SU-DHL-6 (cell line): ENCODE results near the gene LRRC4.

Experiments
- H2AFZ ChIP-seq: fragments of 200-600 bp; sonication (generic); 2 replicates; pipeline ENCODE4 v1.6.1; 2014; ENCODE audit warnings: low read depth, mild to moderate bottlenecking, moderate library complexity, mixed read lengths, antibody characterized with exemption, low read length; ENCODE audit not compliant: severe bottlenecking
- H3F3A ChIP-seq: fragments of 200-600 bp; shearing (Covaris generic); 2 replicates; pipeline ENCODE4 v1.6.0; 2016; ENCODE audit warnings: antibody characterized with exemption, mild to moderate bottlenecking; ENCODE audit not compliant: insufficient read depth
- H3K27ac ChIP-seq: fragments of 200-600 bp; sonication (generic); 2 replicates; pipeline ENCODE4 v1.5.1; 2016; ENCODE audit warnings: low read depth, mild to moderate bottlenecking, low read length, moderate library complexity, mixed read lengths
- H3K27me3 ChIP-seq: fragments of 200-600 bp; sonication (generic), shearing (Covaris generic); 2 replicates; pipeline ENCODE4 v1.6.0; 2014; ENCODE audit warnings: mild to moderate bottlenecking, low read length
- H3K36me3 ChIP-seq: fragments of 200-600 bp; sonication (generic); 2 replicates; pipeline ENCODE4 v1.6.1; 2014; ENCODE audit warnings: mild to moderate bottlenecking, low read length, mixed read lengths
- H3K4me2 ChIP-seq: fragments of 300-600, 200-600 bp; shearing (Covaris generic), sonication (generic); 2 replicates; pipeline ENCODE4 v1.6.0; 2014; ENCODE audit warnings: low read length, low read depth, mild to moderate bottlenecking; ENCODE audit not compliant: poor library complexity, severe bottlenecking
- H3K4me3 ChIP-seq: fragments of 200-600 bp; sonication (generic); 2 replicates; pipeline ENCODE4 v1.5.1; 2014; ENCODE audit warnings: antibody characterized with exemption, low read length, mild to moderate bottlenecking, mixed read lengths; ENCODE audit not compliant: insufficient read depth, poor library complexity, severe bottlenecking
- H3K79me2 ChIP-seq: fragments of 200-600 bp; sonication (generic); 2 replicates; pipeline ENCODE4 v1.6.1; 2014; ENCODE audit warnings: mild to moderate bottlenecking, low read length, moderate library complexity; ENCODE audit not compliant: insufficient read depth
- H3K9ac ChIP-seq: fragments of 200-600 bp; sonication (generic); 2 replicates; pipeline ENCODE4 v1.7.0; 2014; ENCODE audit warnings: mild to moderate bottlenecking, low read length
- H3K9me2 ChIP-seq: fragments of 200-600 bp; sonication (generic); replicated peaks from 2 replicates; pipeline ENCODE4 v1.6.1; 2014; ENCODE audit warnings: low read length; ENCODE audit not compliant: insufficient read depth
- H3K9me3 ChIP-seq: fragments of 200-600 bp; sonication (generic); 2 replicates; pipeline ENCODE4 v1.6.1; 2014; ENCODE audit warnings: low read length, mixed read lengths; ENCODE audit not compliant: insufficient read depth
- H4K20me1 ChIP-seq: fragments of 200-600 bp; sonication (generic); 2 replicates; pipeline ENCODE4 v1.6.1; 2014; ENCODE audit warnings: low read depth, mild to moderate bottlenecking, antibody characterized with exemption, low read length, moderate library complexity, mixed read lengths
- CTCF ChIP-seq: fragments of 200-600 bp; sonication (generic); IDR thresholded peaks from one replicate; pipeline ENCODE4 v1.5.1; 2017; ENCODE audit warnings: antibody characterized with exemption, mild to moderate bottlenecking, low read length, moderate library complexity; ENCODE audit not compliant: insufficient read depth, poor library complexity, severe bottlenecking
- EZH2phosphoT487 ChIP-seq: fragments of 200-600 bp; sonication (generic), shearing (Covaris generic); conservative IDR thresholded peaks from 2 replicates; pipeline ENCODE4 v1.6.1; 2018; ENCODE audit warnings: mild to moderate bottlenecking, antibody characterized with exemption, low read length, moderate library complexity, mixed read lengths

The LRRC4 gene

GRCh38 chr7:128022631-128023532 lies 8.4 kb downstream of the LRRC4 start:
- Histone ChIP-seq H3F3A (no peaks in the 10 kb centered on the region), H3K4me3 (no peak overlapping the region), H3K9ac (no peak overlapping the region), H4K20me1 (no peaks in the 10 kb centered on the region), H2AFZ (no peak overlapping the region), H3K36me3 (no peaks in the 10 kb centered on the region), H3K4me2 (no peak overlapping the region), H3K79me2 (no peaks in the 10 kb centered on the region), H3K9me3 (no peaks in the 10 kb centered on the region), H3K9me2 (no peaks in the 10 kb centered on the region), H3K27ac (no peak overlapping the region), H3K27me3 (no peaks in the 10 kb centered on the region)
- no peak for TF ChIP-seq CTCF
- TF ChIP-seq EZH2phosphoT487 = no peak

GRCh38 chr7:128021366-128021765 lies 9.9 kb downstream of the LRRC4 start:
- no peaks in the 10 kb centered on the region for H3F3A ChIP-seq
- no peak overlapping the region for H2AFZ ChIP-seq
- no peaks in the 10 kb centered on the region for H4K20me1 ChIP-seq
- no peak overlapping the region for H3K27ac ChIP-seq
- H3K36me3 ChIP-seq = no peaks in the 10 kb centered on the region
- no peak overlapping the region for H3K9ac ChIP-seq
- H3K4me2 ChIP-seq = no peak overlapping the region
- H3K79me2 ChIP-seq = no peaks in the 10 kb centered on the region
- H3K4me3 ChIP-seq = no peak overlapping the region
- no peaks in the 10 kb centered on the region for H3K27me3 ChIP-seq
- no peaks in the 10 kb centered on the region for H3K9me3 ChIP-seq
- H3K9me2 ChIP-seq = no peaks in the 10 kb centered on the region
- no peak for TF ChIP-seq CTCF
- no peak for TF ChIP-seq EZH2phosphoT487

- Histone ChIP-seq H2AFZ (no peak overlapping the region), H3K79me2 (no peaks in the 10 kb centered on the region), H4K20me1 (no peaks in the 10 kb centered on the region), H3K9me2 (no peaks in the 10 kb centered on the region), H3K9ac (no peak overlapping the region), H3K4me2 (no peak overlapping the region), H3K27me3 (no peaks in the 10 kb centered on the region), H3K9me3 (no peaks in the 10 kb centered on the region), H3K36me3 (no peaks in the 10 kb centered on the region), H3F3A (no peaks in the 10 kb centered on the region), H3K27ac (no peak overlapping the region), H3K4me3 (no peak overlapping the region)
- TF ChIP-seq EZH2phosphoT487 = no peak
- peak; percentile 38 for TF ChIP-seq CTCF
Measured at GRCh38 chr7:128020159-128020558, 11.1 kb downstream of the LRRC4 start.
